Measurements from ENCODE around the gene DUT.
A peak's percentile ranks its signal among the peaks of the same experiment; 100 is the strongest.

Gene DUT

GRCh38 chr15:48292458-48292857, 38.8 kb upstream of the DUT start:
- no peak for DNase-seq (ENCODE audit: low read depth)
- TF ChIP-seq, protein P1, sequence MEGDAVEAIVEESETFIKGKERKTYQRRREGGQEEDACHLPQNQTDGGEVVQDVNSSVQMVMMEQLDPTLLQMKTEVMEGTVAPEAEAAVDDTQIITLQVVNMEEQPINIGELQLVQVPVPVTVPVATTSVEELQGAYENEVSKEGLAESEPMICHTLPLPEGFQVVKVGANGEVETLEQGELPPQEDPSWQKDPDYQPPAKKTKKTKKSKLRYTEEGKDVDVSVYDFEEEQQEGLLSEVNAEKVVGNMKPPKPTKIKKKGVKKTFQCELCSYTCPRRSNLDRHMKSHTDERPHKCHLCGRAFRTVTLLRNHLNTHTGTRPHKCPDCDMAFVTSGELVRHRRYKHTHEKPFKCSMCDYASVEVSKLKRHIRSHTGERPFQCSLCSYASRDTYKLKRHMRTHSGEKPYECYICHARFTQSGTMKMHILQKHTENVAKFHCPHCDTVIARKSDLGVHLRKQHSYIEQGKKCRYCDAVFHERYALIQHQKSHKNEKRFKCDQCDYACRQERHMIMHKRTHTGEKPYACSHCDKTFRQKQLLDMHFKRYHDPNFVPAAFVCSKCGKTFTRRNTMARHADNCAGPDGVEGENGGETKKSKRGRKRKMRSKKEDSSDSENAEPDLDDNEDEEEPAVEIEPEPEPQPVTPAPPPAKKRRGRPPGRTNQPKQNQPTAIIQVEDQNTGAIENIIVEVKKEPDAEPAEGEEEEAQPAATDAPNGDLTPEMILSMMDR (conservative IDR thresholded peaks at IDR 0.05; ENCODE audit: control insufficient read depth, insufficient read depth, low read depth, low read length), result no peak
- H3K4me3 ChIP-seq (ENCODE audit: control insufficient read depth, low read depth, low read length), result no peak overlapping the region

DNA sequence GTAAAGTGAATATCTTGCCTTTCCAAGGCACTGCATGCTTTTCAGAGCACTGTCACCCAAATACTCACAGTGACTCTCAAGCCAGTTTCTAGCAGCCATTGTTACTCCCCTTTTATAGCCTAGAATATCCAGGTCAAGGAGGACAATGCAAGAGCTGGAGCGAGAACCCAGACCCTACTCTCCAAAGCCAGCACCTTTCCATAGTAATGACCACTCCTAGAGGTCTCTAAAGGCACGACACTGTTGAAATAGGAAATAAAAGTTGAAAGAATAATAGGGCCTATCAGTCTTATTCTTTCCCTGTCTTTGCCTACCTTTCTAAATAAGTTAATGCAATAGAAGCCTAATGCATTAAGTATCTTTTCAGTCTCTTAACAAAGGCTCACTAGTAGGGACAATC, 33.6 kb upstream of the DUT start:
- no peak for DNase-seq (ENCODE audit: low read depth)
- H3K4me3 ChIP-seq (ENCODE audit: control insufficient read depth, low read depth, low read length), result no peak overlapping the region
- TF ChIP-seq, protein P1 (conservative IDR thresholded peaks at IDR 0.05; ENCODE audit: control insufficient read depth, insufficient read depth, low read depth, low read length), result no peak

DNA sequence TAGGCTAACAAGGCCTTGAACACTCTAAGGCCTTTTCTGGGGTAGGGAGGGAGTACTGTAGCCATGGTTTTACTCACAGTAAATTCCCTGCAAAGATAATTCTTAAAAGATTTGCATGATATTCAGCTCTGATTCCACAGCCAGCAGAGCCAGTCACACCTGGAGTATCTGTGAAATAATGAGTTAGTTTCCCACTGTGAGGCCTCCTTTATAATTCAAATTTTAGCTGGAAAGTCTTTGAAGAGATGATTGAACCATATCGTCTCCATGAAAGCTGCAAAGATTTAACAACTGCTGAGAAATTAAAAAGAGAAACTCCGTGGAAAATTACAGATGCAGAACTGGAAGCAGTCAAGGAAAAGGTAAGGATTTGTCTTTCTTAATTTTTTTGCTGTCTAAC, 32.3 kb upstream of the DUT start:
- TF ChIP-seq, protein P1 (conservative IDR thresholded peaks at IDR 0.05; ENCODE audit: control insufficient read depth, insufficient read depth, low read depth, low read length), result no peak
- no peak for DNase-seq (ENCODE audit: low read depth)
- H3K4me3 ChIP-seq (ENCODE audit: control insufficient read depth, low read depth, low read length), result no peak overlapping the region

GRCh38 chr15:48300038-48300437, 31.2 kb upstream of the DUT start:
- H3K4me3 ChIP-seq (ENCODE audit: control insufficient read depth, low read depth, low read length), result no peak overlapping the region
- DNase-seq (ENCODE audit: low read depth), result no peak
- TF ChIP-seq, protein P1 (conservative IDR thresholded peaks at IDR 0.05; ENCODE audit: control insufficient read depth, insufficient read depth, low read depth, low read length), result no peak

GRCh38 chr15:48304398-48304797, 26.8 kb upstream of the DUT start:
- TF ChIP-seq, protein P1 (conservative IDR thresholded peaks at IDR 0.05; ENCODE audit: control insufficient read depth, insufficient read depth, low read depth, low read length), result no peak
- no peak overlapping the region for H3K4me3 ChIP-seq (ENCODE audit: control insufficient read depth, low read depth, low read length)
- DNase-seq (ENCODE audit: low read depth), result no peak

GRCh38 chr15:48306639-48307038, 24.6 kb upstream of the DUT start:
- TF ChIP-seq, protein P1 (conservative IDR thresholded peaks at IDR 0.05; ENCODE audit: control insufficient read depth, insufficient read depth, low read depth, low read length), result no peak
- H3K4me3 ChIP-seq (ENCODE audit: control insufficient read depth, low read depth, low read length), result no peak overlapping the region
- DNase-seq (ENCODE audit: low read depth), result no peak

DNA sequence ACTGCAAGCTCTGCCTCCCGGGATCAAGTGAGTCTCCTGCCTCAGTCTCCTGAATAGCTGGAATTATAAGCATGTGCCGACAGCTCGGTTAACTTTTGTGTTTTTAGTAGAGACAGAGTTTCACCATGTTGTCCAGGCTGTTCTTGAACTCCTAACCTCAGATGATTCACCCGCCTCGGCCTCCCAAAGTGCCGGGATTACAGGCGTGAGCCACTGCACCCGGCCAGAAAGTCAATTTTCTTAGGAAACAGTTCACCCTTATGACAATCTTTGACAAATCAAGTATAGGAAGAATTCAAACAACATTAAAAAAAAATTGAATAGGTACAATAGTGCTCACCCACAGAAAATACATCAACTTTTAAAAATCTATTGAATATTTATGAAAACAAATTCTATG, 23.6 kb upstream of the DUT start:
- TF ChIP-seq, protein P1 (conservative IDR thresholded peaks at IDR 0.05; ENCODE audit: control insufficient read depth, insufficient read depth, low read depth, low read length), result no peak
- H3K4me3 ChIP-seq (ENCODE audit: control insufficient read depth, low read depth, low read length), result no peak overlapping the region
- peak; percentile 3 for DNase-seq (ENCODE audit: low read depth)
